ENCODE measurements around the gene AOC3. TPM values are rescaled to one million over a fixed set of nuclear protein-coding genes. Genes with fewer than 3 reads are reported as not detected.

Gene AOC3
- total and polyA plus RNA-seq, 4 donors: 2.0 to 18.2 (median 4.7) TPM

DNA sequence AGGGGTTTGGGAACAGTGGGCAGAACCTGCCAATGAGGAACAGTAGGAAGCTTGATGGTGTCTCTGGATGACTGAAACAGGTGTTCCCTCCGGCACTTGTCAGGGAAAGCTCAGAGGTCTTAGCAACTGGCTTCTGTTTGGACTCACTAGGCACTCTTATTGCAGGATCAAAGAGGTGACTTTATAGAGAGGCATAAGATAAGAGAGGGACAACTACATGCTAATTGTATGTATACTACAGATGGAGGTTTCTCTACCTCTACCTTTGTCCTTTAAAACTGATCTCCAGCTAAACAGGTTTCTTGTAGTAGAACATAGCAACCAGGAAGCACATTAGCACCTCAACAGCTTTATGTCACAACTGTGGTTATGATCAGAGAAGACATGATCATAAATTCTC is 44.8 kb upstream of the AOC3 start:
- Histone ChIP-seq H3K4me1 (ENCODE audit: control insufficient read depth in 4 of 4, insufficient read depth in 4 of 4, low read length in 3 of 4) (peaks cover 0 to 14% (median 5%) of the 10 kb centered on the region in 4 donors), H3K9me3 (ENCODE audit: control insufficient read depth in 4 of 4, low read length in 3 of 4) (no peaks in the 10 kb centered on the region), H3K9ac (ENCODE audit: low read depth in 1 of 2, low read length in 2 of 2) (no peak overlapping the region), H3K36me3 (ENCODE audit: control insufficient read depth in 4 of 4, insufficient read depth in 3 of 4, low read depth in 1 of 4, low read length in 3 of 4) (peaks cover 0 to 9% (median 7%) of the 10 kb centered on the region in 4 donors), H3K4me3 (ENCODE audit: low read depth in 1 of 3, low read length in 3 of 3) (no peak overlapping the region), H3K27me3 (ENCODE audit: control insufficient read depth in 4 of 4, insufficient read depth in 4 of 4, low read length in 3 of 4) (no peaks in the 10 kb centered on the region), H3K27ac (ENCODE audit: low read depth in 1 of 2, low read length in 2 of 2) (no peak overlapping the region)
- 84% methylated on average over 1 of the region's 1 CpG for WGBS
- TF ChIP-seq RXRA (IDR thresholded peaks at IDR 0.05) (no peak), ATF3 (IDR thresholded peaks at IDR 0.05) (no peak), GABPA (IDR thresholded peaks at IDR 0.05 in 1 of 2, conservative IDR thresholded peaks at IDR 0.05 in 1 of 2) (no peak), ZBTB33 (IDR thresholded peaks at IDR 0.05) (no peak)
- DNase-seq (ENCODE audit: low spot score): no peak

GRCh38 chr17:42809250-42809649 is 41.7 kb upstream of the AOC3 start:
- H3K4me1 ChIP-seq (ENCODE audit: control insufficient read depth in 4 of 4, insufficient read depth in 4 of 4, low read length in 3 of 4): peaks cover 0 to 14% (median 5%) of the 10 kb centered on the region in 4 donors
- 33% methylated on average over 3 of the region's 3 CpGs for WGBS
- no peak overlapping the region for H3K27ac ChIP-seq (ENCODE audit: low read depth in 1 of 2, low read length in 2 of 2)
- H3K9me3 ChIP-seq (ENCODE audit: control insufficient read depth in 4 of 4, low read length in 3 of 4): no peaks in the 10 kb centered on the region
- no peak overlapping the region for H3K9ac ChIP-seq (ENCODE audit: low read depth in 1 of 2, low read length in 2 of 2)
- H3K4me3 ChIP-seq (ENCODE audit: low read depth in 1 of 3, low read length in 3 of 3): no peak overlapping the region
- no peaks in the 10 kb centered on the region for H3K27me3 ChIP-seq (ENCODE audit: control insufficient read depth in 4 of 4, insufficient read depth in 4 of 4, low read length in 3 of 4)
- no peak for DNase-seq (ENCODE audit: low spot score)
- peaks cover 4 to 22% (median 19%) of the 10 kb centered on the region in 4 donors for H3K36me3 ChIP-seq (ENCODE audit: control insufficient read depth in 4 of 4, insufficient read depth in 3 of 4, low read depth in 1 of 4, low read length in 3 of 4)
- TF ChIP-seq TAF1 (conservative IDR thresholded peaks at IDR 0.05) (no peak), YY1 (IDR thresholded peaks at IDR 0.05) (no peak), RXRA (IDR thresholded peaks at IDR 0.05) (no peak), EGR1 (IDR thresholded peaks at IDR 0.05; ENCODE audit: low read depth in 2 of 2) (no peak), GABPA (IDR thresholded peaks at IDR 0.05 in 1 of 2, conservative IDR thresholded peaks at IDR 0.05 in 1 of 2) (peak in 1 of 2 donors; percentile 31), HNF4G (IDR thresholded peaks at IDR 0.05) (no peak), RAD21 (IDR thresholded peaks at IDR 0.05) (peak in 1 of 2 donors; percentile 21), JUND (IDR thresholded peaks at IDR 0.05) (no peak), ATF3 (IDR thresholded peaks at IDR 0.05) (no peak), NR2F2 (IDR thresholded peaks at IDR 0.05) (no peak)

DNA sequence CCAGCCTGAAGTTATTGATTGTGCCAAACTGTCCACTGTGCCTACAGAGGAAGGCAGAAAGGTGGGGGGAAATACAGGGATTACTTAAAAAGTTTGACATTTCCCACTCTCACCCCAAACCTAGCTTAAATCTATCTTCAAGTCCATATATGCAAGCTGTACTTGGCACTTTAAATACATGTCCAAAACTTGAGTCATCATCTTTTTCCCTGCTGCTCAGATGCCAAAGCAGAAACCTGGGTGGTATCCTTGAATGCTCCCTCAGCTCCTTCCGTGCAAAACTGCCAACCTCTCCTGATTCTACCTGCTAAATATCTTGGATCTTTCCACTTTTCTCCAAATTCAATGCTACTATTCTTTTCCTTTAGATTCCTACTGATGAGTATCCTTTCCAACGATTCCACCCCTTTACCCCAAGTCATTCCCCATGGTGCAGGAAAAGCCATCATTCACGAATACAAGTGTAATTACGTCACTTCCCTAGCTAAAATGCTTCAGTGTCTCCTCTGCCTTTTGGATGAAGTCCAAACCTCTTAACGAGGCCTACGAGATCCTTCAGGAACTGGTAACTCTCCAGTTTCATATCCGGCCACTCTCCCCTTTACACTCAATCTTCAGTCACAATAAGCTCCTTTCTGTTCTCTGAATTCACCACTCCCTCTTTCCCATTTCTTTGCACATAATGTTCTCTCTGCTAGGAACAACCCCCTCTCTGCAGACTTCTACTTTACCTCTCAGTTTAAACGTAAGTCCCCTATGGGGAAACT is 36.2 kb upstream of the AOC3 start:
- H3K36me3 ChIP-seq (ENCODE audit: control insufficient read depth in 4 of 4, insufficient read depth in 3 of 4, low read depth in 1 of 4, low read length in 3 of 4): peaks cover 7 to 73% (median 57%) of the 10 kb centered on the region in 4 donors
- no peaks in the 10 kb centered on the region for H3K4me1 ChIP-seq (ENCODE audit: control insufficient read depth in 4 of 4, insufficient read depth in 4 of 4, low read length in 3 of 4)
- no peak overlapping the region for H3K4me3 ChIP-seq (ENCODE audit: low read depth in 1 of 3, low read length in 3 of 3)
- no peaks in the 10 kb centered on the region for H3K9me3 ChIP-seq (ENCODE audit: control insufficient read depth in 4 of 4, low read length in 3 of 4)
- no peak for DNase-seq (ENCODE audit: low spot score)
- H3K9ac ChIP-seq (ENCODE audit: low read depth in 1 of 2, low read length in 2 of 2): no peak overlapping the region
- H3K27me3 ChIP-seq (ENCODE audit: control insufficient read depth in 4 of 4, insufficient read depth in 4 of 4, low read length in 3 of 4): no peaks in the 10 kb centered on the region
- no peak overlapping the region for H3K27ac ChIP-seq (ENCODE audit: low read depth in 1 of 2, low read length in 2 of 2)
- WGBS: 82% methylated on average over 8 of the region's 8 CpGs
- TF ChIP-seq RAD21 (IDR thresholded peaks at IDR 0.05) (no peak), TAF1 (conservative IDR thresholded peaks at IDR 0.05) (no peak), REST (IDR thresholded peaks at IDR 0.05) (no peak), FOXA1 (IDR thresholded peaks at IDR 0.05) (no peak), ATF3 (IDR thresholded peaks at IDR 0.05) (no peak), FOXA2 (IDR thresholded peaks at IDR 0.05) (no peak), MAX (IDR thresholded peaks at IDR 0.05) (no peak), GABPA (IDR thresholded peaks at IDR 0.05 in 1 of 2, conservative IDR thresholded peaks at IDR 0.05 in 1 of 2) (no peak), HNF4A (conservative IDR thresholded peaks at IDR 0.05) (no peak), SP1 (IDR thresholded peaks at IDR 0.05) (no peak), HNF4G (IDR thresholded peaks at IDR 0.05) (no peak)
- TF ChIP-seq, protein P1, sequence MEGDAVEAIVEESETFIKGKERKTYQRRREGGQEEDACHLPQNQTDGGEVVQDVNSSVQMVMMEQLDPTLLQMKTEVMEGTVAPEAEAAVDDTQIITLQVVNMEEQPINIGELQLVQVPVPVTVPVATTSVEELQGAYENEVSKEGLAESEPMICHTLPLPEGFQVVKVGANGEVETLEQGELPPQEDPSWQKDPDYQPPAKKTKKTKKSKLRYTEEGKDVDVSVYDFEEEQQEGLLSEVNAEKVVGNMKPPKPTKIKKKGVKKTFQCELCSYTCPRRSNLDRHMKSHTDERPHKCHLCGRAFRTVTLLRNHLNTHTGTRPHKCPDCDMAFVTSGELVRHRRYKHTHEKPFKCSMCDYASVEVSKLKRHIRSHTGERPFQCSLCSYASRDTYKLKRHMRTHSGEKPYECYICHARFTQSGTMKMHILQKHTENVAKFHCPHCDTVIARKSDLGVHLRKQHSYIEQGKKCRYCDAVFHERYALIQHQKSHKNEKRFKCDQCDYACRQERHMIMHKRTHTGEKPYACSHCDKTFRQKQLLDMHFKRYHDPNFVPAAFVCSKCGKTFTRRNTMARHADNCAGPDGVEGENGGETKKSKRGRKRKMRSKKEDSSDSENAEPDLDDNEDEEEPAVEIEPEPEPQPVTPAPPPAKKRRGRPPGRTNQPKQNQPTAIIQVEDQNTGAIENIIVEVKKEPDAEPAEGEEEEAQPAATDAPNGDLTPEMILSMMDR (IDR thresholded peaks at IDR 0.05; ENCODE audit: low read depth, low read length, missing input control): no peak

All from liver (tissue), 9 donors.